ENCODE results near the gene TOR1A. TPM values are rescaled to one million over a fixed set of nuclear protein-coding genes. Genes with fewer than 3 reads are reported as not detected.

TOR1A gene
- total RNA-seq, 1 experiment from 2014 or later: 29.8 TPM

DNA sequence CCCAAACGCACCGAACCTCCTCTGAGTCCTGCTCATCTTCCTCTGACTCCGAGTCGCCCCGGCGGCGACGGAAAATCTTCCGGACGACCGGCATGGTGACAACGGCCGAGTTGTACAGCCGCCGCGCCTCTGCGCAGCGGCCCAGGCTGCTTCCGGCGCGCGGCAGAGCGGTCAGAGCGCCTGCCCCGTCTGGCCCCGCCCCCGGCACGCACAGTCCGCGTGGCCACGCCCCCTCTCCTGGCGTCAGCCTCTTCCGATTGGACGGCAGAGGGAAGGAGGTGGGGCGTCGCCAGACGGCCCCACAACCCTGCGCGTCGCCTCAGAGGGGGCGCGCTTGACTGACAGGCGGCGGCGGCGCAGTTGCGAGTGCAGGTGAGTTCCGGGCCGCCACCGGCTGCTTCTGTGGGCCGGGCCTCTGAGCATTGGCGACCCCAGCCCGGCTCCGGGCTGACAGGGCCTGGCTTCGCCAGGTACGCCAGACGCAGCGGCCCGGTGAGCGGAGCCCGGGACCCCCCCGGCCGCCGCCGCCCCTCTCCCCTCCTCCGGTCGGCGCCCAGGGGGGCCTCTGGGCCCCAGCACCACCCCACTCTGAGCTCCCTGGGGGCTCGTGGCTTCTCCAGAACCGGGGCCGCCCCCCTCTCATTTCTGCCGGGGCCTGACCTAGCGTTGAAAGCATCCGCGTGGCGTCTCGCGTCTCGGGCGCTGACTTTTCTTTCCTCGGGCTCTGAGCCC, 11.4 kb upstream of the TOR1A start, which contains the start of the genes C9orf78 and USP20:
TSS of gene C9orf78 (minus strand) at position 148 of the 732 bp plus-strand sequence. CDS start at position 94, 54 bp downstream.
TSS of gene USP20 (plus strand) at position 331 of the 732 bp plus-strand sequence. CDS start 17,098 bp downstream, outside the sequence.
- intact Hi-C loops (cut with micrococcal nuclease): no loop called here
- Histone ChIP-seq H3K36me3 (ENCODE audit: low read depth, low read length) (0 out of 2 replicates have a peak, but pooled peaks cover 4% of the 10 kb centered on the region), H3K4me2 (ENCODE audit: low read length) (peak within 1 kb of the TSS; percentile 97), H3K9me2 (replicated peaks; ENCODE audit: low read length) (no peaks in the 10 kb centered on the region), H3F3A (ENCODE audit: low read length, unreplicated experiment) (no peaks in the 10 kb centered on the region), H3K9ac (ENCODE audit: low read length) (peak within 1 kb of the TSS; percentile 86), H3K4me1 (ENCODE audit: insufficient read depth, low read length) (peaks cover 33% of the 10 kb centered on the region), H3K4me3 (ENCODE audit: low read length) (peak within 1 kb of the TSS; percentile 82), H3K27ac (ENCODE audit: low read length) (no peak within 1 kb of the TSS), H4K20me1 (ENCODE audit: low read length) (no peaks in the 10 kb centered on the region), H2AFZ (ENCODE audit: low read length) (peak within 1 kb of the TSS; percentile 75), H3K79me2 (ENCODE audit: low read length) (peaks cover 50% of the 10 kb centered on the region), H3K27me3 (ENCODE audit: low read length) (no peaks in the 10 kb centered on the region), H3K9me3 (ENCODE audit: low read length) (no peaks in the 10 kb centered on the region)
- ATAC-seq: peak; percentile 82
- TF ChIP-seq, protein P1, sequence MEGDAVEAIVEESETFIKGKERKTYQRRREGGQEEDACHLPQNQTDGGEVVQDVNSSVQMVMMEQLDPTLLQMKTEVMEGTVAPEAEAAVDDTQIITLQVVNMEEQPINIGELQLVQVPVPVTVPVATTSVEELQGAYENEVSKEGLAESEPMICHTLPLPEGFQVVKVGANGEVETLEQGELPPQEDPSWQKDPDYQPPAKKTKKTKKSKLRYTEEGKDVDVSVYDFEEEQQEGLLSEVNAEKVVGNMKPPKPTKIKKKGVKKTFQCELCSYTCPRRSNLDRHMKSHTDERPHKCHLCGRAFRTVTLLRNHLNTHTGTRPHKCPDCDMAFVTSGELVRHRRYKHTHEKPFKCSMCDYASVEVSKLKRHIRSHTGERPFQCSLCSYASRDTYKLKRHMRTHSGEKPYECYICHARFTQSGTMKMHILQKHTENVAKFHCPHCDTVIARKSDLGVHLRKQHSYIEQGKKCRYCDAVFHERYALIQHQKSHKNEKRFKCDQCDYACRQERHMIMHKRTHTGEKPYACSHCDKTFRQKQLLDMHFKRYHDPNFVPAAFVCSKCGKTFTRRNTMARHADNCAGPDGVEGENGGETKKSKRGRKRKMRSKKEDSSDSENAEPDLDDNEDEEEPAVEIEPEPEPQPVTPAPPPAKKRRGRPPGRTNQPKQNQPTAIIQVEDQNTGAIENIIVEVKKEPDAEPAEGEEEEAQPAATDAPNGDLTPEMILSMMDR (conservative IDR thresholded peaks at IDR 0.05; ENCODE audit: low read depth, low read length): no peak
- TF ChIP-seq EZH2 (IDR thresholded peaks at IDR 0.05; ENCODE audit: low read length, unreplicated experiment): no peak
- TF ChIP-seq EZH2phosphoT487 (IDR thresholded peaks at IDR 0.05; ENCODE audit: borderline replicate concordance, low read length): no peak
- POLR2A ChIA-PET (ENCODE audit: unreplicated experiment): interaction anchor here (0.6 kb wide), 1 partner anchor 799 kb away, joined by 6 read pairs; the partner anchor contains the start of gene MIGA2
- CTCF ChIA-PET: no interaction called here
- BruUV-seq (replicated peaks): no TSS peak
- DNase-seq: peak; percentile 95

DNA sequence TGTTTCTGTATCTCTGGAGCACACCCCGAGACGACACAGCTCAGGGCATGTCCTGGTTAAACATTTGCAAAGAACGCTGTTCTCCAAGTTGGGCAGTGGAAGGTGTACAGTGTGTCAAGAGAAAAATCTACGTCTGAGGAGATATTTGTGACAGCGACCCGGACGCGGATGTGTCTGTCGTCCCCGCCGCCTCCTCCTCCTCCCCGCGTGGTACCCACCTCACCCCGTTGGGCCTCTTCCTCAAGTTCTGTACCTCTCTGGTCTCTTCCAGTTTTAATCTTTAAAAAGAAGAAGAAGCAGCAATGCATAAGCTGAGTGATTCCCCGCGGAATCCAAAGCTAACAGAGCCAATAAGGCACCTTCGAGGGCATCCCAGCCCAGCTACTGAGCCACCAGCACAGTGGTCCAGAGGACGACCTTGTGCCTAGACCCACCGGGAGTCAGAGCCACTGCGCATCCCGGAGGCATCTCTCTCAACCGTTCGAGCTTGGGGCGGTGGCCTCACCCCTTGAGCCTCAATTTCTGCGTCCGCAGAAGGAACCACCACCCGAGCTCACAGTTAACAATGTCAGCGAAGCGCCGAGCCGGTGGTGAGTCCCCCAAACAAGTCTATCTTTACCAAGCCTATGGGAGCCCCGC, 10.7 kb upstream of the TOR1A start:
- Histone ChIP-seq H3K4me1 (ENCODE audit: insufficient read depth, low read length) (peaks cover 31% of the 10 kb centered on the region), H3K36me3 (ENCODE audit: low read depth, low read length) (peaks cover 5% of the 10 kb centered on the region; the same call in 1 of the 2 replicates), H3K79me2 (ENCODE audit: low read length) (peaks cover 48% of the 10 kb centered on the region), H3F3A (ENCODE audit: low read length, unreplicated experiment) (no peaks in the 10 kb centered on the region), H3K9ac (ENCODE audit: low read length) (peak overlapping the region; percentile 78), H2AFZ (ENCODE audit: low read length) (peak overlapping the region; percentile 66), H3K27me3 (ENCODE audit: low read length) (no peaks in the 10 kb centered on the region), H3K27ac (ENCODE audit: low read length) (no peak overlapping the region), H4K20me1 (ENCODE audit: low read length) (no peaks in the 10 kb centered on the region), H3K4me3 (ENCODE audit: low read length) (peak overlapping the region; percentile 82), H3K9me2 (replicated peaks; ENCODE audit: low read length) (no peaks in the 10 kb centered on the region), H3K4me2 (ENCODE audit: low read length) (peak overlapping the region; percentile 85), H3K9me3 (ENCODE audit: low read length) (no peaks in the 10 kb centered on the region)
- ChIA-PET POLR2A (ENCODE audit: unreplicated experiment) (interaction anchor here (0.5 kb wide), 1 partner anchor 25 kb away, joined by 5 read pairs; no protein-coding TSS in a partner anchor), CTCF (no interaction called here)
- intact Hi-C loops (cut with micrococcal nuclease): no loop called here
- ATAC-seq: peak; percentile 2; the same call in 1 of the 2 replicates
- TSS peak; percentile 73 for BruUV-seq (replicated peaks)
- peak; percentile 6 for DNase-seq
- TF ChIP-seq EZH2phosphoT487 (IDR thresholded peaks at IDR 0.05; ENCODE audit: borderline replicate concordance, low read length) (no peak), EZH2 (IDR thresholded peaks at IDR 0.05; ENCODE audit: low read length, unreplicated experiment) (no peak)
- TF ChIP-seq, protein P1 (conservative IDR thresholded peaks at IDR 0.05; ENCODE audit: low read depth, low read length): no peak

Data from PC-3 (cell line).